ENCODE data around the gene AHSG. TPM values are rescaled to one million over a fixed set of nuclear protein-coding genes. Genes with fewer than 3 reads are reported as not detected.
A peak's percentile ranks its signal among the peaks of the same experiment; 100 is the strongest.

AHSG gene
- total RNA-seq, 1 experiment from 2014 or later = not detected

- intact Hi-C loops (cut with micrococcal nuclease) = no loop called here
- POLR2A ChIA-PET = interaction anchor here (0.7 to 1.4 kb wide), 3 partner anchors 15 to 178 kb away, joined by 3 to 4 read pairs (median 3); partner anchors contain the start of gene EIF4A2
- CTCF ChIA-PET = interaction anchor here (0.6 to 2.8 kb wide), 5 partner anchors 9 to 751 kb away, joined by 3 to 18 read pairs (median 3); no protein-coding TSS in a partner anchor
- H3K36me3 Mint-ChIP-seq (ENCODE audit: insufficient read depth, unreplicated experiment) = no peaks in the 10 kb centered on the region
- H3K27me3 Mint-ChIP-seq (ENCODE audit: insufficient read depth, unreplicated experiment) = no peaks in the 10 kb centered on the region
- no peaks in the 10 kb centered on the region for H3K9me3 Mint-ChIP-seq (ENCODE audit: unreplicated experiment)
- H3K27ac Mint-ChIP-seq (ENCODE audit: low read depth, unreplicated experiment) = no peak overlapping the region
- no TSS peak for BruUV-seq (replicated peaks)
- H3K4me1 Mint-ChIP-seq (ENCODE audit: insufficient read depth, unreplicated experiment) = peaks cover 11% of the 10 kb centered on the region
- no peak for TF ChIP-seq CTCF (IDR thresholded peaks at IDR 0.05; ENCODE audit: unreplicated experiment)
- no peak for DNase-seq (ENCODE audit: unreplicated experiment)
- H3K4me3 Mint-ChIP-seq (ENCODE audit: unreplicated experiment) = no peak overlapping the region
Measured at GRCh38 chr3:186605078-186605477, 7.8 kb upstream of the AHSG start.

GRCh38 chr3:186605561-186606545 lies 7.0 kb upstream of the AHSG start:
- ChIA-PET POLR2A (interaction anchor here (0.7 to 1.4 kb wide), 2 partner anchors 16 to 18 kb away, joined by 3 to 4 read pairs; no protein-coding TSS in a partner anchor), CTCF (interaction anchor here (0.6 to 2.8 kb wide), 4 partner anchors 9 to 479 kb away, joined by 3 to 18 read pairs (median 4); no protein-coding TSS in a partner anchor)
- Mint-ChIP-seq H3K36me3 (ENCODE audit: insufficient read depth, unreplicated experiment) (no peaks in the 10 kb centered on the region), H3K27ac (ENCODE audit: low read depth, unreplicated experiment) (no peak overlapping the region), H3K9me3 (ENCODE audit: unreplicated experiment) (no peaks in the 10 kb centered on the region), H3K4me1 (ENCODE audit: insufficient read depth, unreplicated experiment) (peaks cover 11% of the 10 kb centered on the region), H3K4me3 (ENCODE audit: unreplicated experiment) (no peak overlapping the region), H3K27me3 (ENCODE audit: insufficient read depth, unreplicated experiment) (no peaks in the 10 kb centered on the region)
- no peak for DNase-seq (ENCODE audit: unreplicated experiment)
- BruUV-seq (replicated peaks) = no TSS peak
- TF ChIP-seq CTCF (IDR thresholded peaks at IDR 0.05; ENCODE audit: unreplicated experiment) = no peak
- intact Hi-C loops (cut with micrococcal nuclease) = no loop called here

- no peak for DNase-seq (ENCODE audit: unreplicated experiment)
- peak overlapping the region; percentile 27 for H3K27ac Mint-ChIP-seq (ENCODE audit: low read depth, unreplicated experiment)
- POLR2A ChIA-PET = interaction anchor here (0.7 to 4.3 kb wide), 8 partner anchors 15 to 175 kb away, joined by 3 to 28 read pairs (median 6); partner anchors contain the start of genes DNAJB11, EIF4A2 and TBCCD1
- no peaks in the 10 kb centered on the region for H3K27me3 Mint-ChIP-seq (ENCODE audit: insufficient read depth, unreplicated experiment)
- no peaks in the 10 kb centered on the region for H3K36me3 Mint-ChIP-seq (ENCODE audit: insufficient read depth, unreplicated experiment)
- H3K9me3 Mint-ChIP-seq (ENCODE audit: unreplicated experiment) = no peaks in the 10 kb centered on the region
- CTCF ChIA-PET = interaction anchor here (0.7 to 3.9 kb wide), 14 partner anchors 9 to 632 kb away, joined by 3 to 23 read pairs (median 6); partner anchors contain the start of gene DNAJB11
- H3K4me3 Mint-ChIP-seq (ENCODE audit: unreplicated experiment) = no peak overlapping the region
- intact Hi-C loops (cut with micrococcal nuclease) = loop anchor here (1.0 to 2.0 kb wide), 3 partner anchors 19 to 68 kb away; partner anchors contain the start of gene TBCCD1
- peaks cover 7% of the 10 kb centered on the region for H3K4me1 Mint-ChIP-seq (ENCODE audit: insufficient read depth, unreplicated experiment)
- TF ChIP-seq CTCF (IDR thresholded peaks at IDR 0.05; ENCODE audit: unreplicated experiment) = no peak
- BruUV-seq (replicated peaks) = no TSS peak
Measured at GRCh38 chr3:186608624-186609215, 4.1 kb upstream of the AHSG start.

Measured in MCF 10A (cell line).